IPS-11a (cell line): Measurements from ENCODE around the gene MICAL2.

Experiments
- H3K4me3 ChIP-seq: one replicate; pipeline ENCODE4 v1.5.1; 2013; ENCODE audit warnings: low read depth, low read length, control low read depth

Gene MICAL2

DNA sequence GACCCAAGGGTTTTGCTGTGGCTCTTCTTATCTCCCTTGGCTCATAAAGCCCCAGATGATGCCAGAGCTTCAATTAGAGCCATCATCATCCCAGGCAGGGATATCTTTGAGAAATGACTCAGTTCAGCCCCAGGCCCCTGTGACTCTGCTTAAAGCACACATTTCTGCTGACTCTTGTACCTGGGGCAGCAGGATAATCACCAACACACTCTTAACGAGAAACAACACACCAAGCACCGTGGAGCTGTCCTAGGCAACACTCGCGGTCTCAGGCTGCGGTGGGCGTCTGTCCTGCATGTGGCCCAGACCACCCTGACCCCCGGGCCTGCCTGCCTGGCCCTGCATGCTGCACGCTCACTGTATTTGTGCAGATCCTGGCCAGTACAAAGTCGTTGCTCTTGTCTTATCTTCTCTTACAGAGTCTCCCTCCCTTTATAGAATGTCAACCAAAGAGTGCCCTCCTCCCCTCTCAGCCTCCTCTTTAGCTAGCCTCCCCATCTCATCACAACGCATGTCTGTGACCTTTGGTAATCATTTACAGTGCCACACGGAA is 152.8 kb downstream of the MICAL2 start:
- no peak overlapping the region for H3K4me3 ChIP-seq

GRCh38 chr11:12264361-12264760 is 154.0 kb downstream of the MICAL2 start:
- no peak overlapping the region for H3K4me3 ChIP-seq

DNA sequence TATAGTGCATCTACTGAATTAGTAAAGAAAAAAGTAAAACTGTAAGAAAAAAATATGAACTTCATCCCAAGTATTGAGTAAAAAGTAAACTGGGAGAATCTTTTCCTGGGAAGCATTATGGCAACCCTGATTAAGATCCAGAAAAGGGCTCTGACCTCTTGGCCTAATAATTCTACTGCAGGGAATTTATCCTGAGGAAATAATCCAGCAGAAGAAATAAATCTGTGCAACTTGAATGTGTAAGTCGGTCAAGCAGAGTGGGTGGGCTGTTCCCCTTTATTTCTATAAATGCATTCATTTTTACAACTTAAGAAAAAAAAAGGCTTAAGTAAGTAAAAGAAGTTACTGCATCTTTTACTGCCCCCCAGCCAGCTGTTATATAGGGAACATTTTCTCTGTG is 155.7 kb downstream of the MICAL2 start:
- no peak overlapping the region for H3K4me3 ChIP-seq

DNA sequence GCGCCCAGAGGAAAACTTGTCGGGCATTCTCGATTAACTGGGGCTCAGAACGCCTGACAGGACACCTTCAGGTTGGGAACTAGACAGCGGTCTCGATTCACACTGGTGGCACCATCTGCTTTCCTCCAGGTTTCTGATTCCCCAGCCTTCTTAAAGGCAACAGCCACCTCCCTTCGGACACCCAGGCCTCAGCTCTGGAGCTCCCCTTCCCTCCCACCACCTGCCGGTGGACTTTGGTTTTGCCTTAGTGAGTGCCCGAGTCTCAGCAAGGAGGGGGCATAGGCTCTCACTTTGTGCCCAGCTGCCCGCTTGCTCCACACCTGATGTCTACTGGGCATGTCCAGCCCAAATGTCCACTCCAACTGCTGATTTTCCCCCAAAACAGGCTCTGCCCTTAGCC is 156.6 kb downstream of the MICAL2 start:
- H3K4me3 ChIP-seq = no peak overlapping the region

DNA sequence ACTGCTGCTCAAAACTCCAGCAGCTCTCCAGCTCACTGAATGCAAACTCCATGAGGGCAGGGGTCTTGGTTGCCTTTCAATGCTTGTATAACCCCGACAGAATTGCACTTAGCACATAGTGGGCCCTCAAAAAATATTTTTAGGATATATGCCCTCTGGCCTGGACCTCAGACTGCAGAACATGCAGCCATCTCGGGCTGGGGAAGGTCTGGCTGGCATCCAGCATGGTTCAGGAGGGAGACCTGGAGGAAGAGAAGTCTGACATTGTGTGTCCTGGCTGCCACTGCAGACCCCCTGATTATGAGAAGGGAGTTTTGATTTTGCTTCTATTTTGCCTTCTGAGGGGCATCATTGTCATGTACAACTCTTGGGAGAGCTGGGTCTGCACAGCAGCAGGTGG is 157.5 kb downstream of the MICAL2 start:
- H3K4me3 ChIP-seq = no peak overlapping the region

GRCh38 chr11:12269104-12269441 is 158.7 kb downstream of the MICAL2 start:
- no peak overlapping the region for H3K4me3 ChIP-seq

- H3K4me3 ChIP-seq = no peak overlapping the region
Measured at GRCh38 chr11:12269446-12270214, 159.2 kb downstream of the MICAL2 start.

DNA sequence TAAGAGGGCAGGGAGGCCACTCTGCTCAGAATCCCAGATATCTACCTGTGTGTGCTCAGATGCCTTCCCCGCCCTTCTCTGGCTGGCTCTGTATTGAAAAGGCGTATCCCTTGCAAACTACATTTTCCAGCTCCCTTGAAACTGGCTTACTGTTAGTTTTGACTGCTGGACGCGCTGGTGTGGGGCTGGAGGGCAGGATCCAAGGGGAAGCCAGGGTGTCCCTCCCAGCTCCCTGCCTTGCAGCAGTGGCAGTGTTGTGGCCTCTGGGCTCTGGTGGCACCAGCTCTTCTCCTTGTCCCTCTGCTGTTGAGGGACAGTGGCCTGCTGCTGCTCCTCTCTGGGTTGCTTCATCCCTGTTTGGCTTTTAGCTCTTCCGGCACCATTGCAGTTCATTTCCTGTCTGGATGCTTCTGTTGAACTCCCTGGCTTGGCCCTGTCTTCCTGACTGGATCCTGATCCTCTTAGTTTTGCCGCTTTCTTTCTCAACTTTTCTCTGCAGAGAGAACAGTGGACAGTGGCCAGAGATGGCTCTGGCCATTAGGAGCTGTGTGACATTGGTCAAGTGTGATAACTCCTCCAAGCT is 159.9 kb downstream of the MICAL2 start:
- H3K4me3 ChIP-seq = no peak overlapping the region

DNA sequence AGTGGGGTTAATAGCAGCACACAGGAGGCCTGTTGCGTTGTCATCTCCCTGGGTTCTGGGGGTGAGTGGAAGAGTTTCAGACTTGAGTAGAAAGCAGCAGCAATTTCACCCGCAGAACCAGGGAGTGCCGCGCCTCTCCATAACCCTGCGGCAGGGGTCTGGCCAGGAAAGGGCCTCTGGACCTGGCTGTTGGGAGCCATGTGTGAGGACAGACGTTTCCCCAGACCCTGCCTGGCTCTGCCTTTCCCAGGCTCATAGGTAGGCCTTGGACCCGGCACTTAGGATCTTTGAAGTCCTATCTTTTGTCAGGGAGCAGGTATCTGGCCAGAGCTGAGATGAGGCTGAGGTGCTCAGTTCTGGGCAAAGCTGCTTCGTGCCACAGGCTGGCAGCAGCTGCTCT is 160.4 kb downstream of the MICAL2 start:
- no peak overlapping the region for H3K4me3 ChIP-seq

- no peak overlapping the region for H3K4me3 ChIP-seq
Measured at GRCh38 chr11:12271241-12271640, 160.9 kb downstream of the MICAL2 start.

DNA sequence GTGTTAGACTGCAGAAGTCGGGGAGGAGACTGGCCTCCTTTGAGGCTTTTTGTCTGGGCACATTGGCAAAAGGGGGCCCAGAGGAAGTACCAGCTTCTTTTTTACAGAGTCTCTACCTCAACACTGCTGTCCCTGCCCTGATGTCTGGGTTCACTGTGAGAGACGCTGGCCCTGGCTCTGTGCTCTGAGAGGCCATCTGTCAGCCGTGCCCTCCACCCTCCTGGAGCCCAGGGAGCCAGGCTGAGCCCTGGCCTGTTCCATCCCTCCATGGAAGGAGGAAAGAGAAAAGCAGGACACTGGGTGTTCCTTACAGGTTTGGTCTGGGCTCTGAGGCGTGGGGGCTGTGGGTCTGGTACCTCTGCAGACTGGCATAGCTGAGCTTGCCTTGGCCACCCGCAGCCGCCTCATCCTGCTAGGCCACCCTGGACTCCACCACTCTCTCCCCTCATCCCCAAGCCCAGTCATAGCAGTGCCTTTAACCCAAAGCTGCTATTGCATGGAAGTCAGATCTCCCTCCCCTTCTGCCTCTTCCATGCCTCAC is 161.5 kb downstream of the MICAL2 start:
- H3K4me3 ChIP-seq = no peak overlapping the region

DNA sequence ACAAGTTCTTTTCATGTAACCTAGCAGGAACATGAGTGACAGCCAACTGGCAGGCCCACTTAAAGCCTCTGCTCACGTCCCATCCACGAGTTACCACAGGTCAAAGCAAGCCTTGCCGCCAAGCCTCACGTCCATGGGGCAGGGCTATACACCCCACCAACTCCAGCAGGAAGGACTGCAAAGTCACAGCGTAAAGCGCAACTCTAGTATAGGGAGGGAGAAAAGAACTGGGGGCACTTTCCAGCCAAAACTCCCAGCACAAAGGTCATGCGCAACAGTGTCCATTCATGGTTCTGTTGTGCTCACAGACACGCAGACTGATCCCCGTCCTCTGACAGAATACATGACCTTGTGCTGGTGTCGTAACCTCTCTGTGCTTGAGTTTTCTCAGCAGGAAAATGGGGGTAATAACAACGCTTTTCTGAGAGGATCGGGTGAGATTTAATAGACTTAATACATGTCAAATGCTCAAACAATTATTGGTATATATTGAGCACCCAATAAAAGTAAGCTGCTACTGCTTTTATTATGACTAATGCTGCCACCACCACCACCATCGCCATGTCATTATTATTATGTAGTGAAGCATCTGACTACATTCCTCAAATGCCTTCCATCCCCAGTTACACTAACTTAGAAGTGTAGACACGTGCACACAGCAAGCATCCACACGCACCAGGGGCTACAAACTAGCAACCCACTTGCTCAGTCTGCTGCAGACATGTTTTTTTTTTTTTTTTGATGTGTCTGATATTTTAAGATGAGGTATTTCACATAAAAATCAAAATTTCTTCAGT is 162.6 kb downstream of the MICAL2 start:
- no peak overlapping the region for H3K4me3 ChIP-seq

DNA sequence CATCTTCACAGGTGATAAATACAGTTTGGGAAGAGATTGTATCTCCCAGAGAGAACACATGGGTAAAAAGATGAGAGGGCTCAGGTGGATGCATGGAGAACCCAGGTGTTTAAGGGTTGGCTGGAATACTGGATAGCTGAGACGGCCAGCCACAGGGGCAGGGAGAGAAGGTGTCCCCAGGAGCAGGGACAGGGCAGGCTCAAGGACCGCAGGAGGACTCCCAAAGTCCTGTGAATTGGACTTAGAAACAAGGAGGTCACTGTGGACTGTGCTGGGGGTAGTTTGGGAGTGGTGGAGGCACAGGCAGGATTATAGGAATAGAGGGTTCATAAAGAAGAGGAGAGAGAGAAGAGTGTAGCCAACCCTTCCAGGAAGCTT is 163.2 kb downstream of the MICAL2 start:
- no peak overlapping the region for H3K4me3 ChIP-seq

DNA sequence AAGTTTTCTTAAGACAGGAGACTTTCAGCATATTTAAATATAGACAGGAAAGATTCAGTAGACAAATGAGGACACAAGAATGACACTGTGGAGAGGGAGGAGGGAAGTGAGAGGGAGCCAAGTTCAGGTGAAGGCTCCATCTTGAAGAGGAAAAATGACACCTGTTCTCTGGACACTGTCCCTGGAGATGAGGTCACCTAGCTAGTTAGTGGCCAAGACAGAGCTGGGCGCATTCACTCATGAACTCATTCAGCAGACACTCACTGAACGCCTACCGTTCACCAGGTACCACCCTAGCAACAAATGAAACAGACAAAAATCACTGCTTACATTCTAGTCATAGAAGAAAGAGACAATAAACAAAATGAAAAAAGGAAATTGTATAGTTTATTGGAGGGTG is 163.7 kb downstream of the MICAL2 start:
- H3K4me3 ChIP-seq = no peak overlapping the region

GRCh38 chr11:12274558-12275197 is 164.3 kb downstream of the MICAL2 start:
- no peak overlapping the region for H3K4me3 ChIP-seq

- H3K4me3 ChIP-seq = no peak overlapping the region
Measured at GRCh38 chr11:12275818-12276217, 165.4 kb downstream of the MICAL2 start.

GRCh38 chr11:12276356-12276755 is 166.0 kb downstream of the MICAL2 start:
- H3K4me3 ChIP-seq = no peak overlapping the region

- no peak overlapping the region for H3K4me3 ChIP-seq
Measured at GRCh38 chr11:12276831-12277475, 166.6 kb downstream of the MICAL2 start.

DNA sequence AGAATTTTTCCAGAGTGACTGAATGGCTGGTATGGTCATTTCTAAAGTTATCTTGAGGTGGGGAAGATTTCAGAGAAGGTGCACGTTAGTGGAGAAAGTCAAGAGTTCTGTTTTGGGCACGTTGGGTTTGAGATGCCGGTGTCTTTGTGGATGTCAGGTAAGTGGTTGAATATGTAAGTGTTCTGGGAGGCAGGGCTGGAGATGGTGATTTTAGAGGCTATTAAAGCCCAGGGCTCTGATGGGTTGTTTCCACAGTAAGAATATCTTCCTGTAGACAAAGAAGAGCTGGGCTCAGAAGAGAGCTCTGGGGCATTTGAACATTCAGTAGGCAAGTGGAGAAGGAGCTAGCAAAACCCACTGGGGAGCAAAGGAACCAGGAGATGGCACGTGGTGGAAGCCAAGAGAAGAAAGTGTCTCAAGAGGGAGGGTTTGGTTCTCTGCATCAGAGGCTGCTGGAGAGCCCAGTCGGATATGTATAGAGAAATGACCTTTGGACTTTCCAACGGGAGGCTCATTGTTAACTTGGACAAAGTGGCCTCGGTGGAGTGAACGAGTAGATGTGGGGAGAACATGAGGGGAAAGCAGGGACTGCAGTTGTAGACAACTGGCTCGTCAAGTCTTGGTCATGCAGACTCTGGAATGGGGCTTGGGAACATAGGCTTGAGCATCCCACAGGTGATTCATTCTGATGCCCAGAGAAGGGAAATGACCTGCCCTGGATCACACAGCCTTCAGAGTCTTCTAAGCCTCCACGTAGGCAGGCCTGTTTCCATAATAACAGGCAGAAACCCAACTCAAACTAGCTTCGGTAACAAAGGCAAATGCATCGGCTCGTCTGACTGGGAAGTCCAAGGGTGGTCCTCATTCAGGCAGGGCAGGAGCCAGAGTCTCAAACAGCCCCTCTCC is 168.6 kb downstream of the MICAL2 start:
- no peak overlapping the region for H3K4me3 ChIP-seq

DNA sequence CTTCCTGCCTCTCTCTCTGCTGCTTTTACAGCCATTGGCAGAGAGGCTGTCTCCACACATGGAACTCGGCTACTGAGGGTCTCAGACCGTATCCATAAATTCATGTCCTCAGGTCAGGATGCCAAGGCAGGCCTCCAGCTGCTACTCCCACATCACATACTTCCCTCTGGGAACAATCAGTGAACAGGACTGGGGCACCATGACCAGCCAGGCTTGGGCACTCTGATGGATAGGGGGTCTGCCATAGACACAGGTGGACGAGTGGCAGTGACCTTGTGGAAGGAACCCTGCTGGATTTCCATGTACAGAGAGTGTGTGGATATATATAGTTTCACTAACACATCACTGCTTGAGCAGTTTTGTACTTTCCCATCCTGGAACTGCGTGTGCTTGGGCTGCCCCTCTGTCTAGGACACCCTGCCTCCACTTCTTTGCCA is 169.3 kb downstream of the MICAL2 start:
- H3K4me3 ChIP-seq = no peak overlapping the region
